ENCODE results near the gene CDC42BPG. TPM values are rescaled to one million over a fixed set of nuclear protein-coding genes. Genes with fewer than 3 reads are reported as not detected.
A peak's percentile ranks its signal among the peaks of the same experiment; 100 is the strongest.

The CDC42BPG gene
- total and polyA plus RNA-seq, 9 of the 15 experiments (the other 6 are each of a cell fraction or from before 2014, with no cell fraction given): 0.04 to 8.8 (median 2.1) TPM

DNA sequence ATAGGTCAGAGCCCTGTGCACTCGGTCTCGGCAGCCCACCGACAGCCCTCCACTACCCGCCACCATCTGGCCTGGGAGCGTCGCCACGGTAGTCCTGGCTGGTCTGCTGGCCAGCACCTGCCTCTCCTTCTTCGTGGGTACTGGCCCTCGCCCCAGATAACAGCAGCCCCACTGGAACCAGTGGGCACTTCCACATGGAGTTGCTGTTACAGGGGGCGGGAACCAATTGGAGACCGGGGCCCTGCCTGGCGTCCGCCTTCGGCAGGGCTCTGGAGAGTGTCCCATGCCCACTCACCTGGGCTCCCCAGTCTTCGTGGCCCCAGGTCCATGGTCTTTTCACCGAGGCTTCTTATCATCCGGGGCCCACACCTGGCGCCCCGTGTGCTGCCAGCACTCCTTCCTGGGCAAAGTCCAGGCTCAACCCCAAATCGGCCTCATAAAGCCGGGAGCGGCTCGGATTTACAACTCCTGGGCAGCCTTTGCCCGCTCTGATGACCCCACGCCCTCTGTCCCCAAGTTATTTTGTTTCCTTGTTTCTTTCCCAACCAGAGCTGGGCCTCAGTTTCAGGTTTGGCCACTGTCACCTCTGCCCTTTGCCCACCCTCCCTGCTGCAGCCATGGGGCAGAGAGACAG is 46.9 kb upstream of the CDC42BPG start:
- Histone ChIP-seq H3K9me1 (ENCODE audit: control insufficient read depth, insufficient read depth, low read length) (no peaks in the 10 kb centered on the region), H3K27ac (ENCODE audit: extremely low read depth, low read depth, low read length) (no peak overlapping the region; the same call in 2 of the 3 replicates), H3K4me1 (replicated peaks in 1 of 2; ENCODE audit: control insufficient read depth in 2 of 2, insufficient read depth in 2 of 2, low read length in 2 of 2) (peaks cover 32 to 94% of the 10 kb centered on the region in 2 experiments), H3K9me3 (replicated peaks; ENCODE audit: control insufficient read depth, insufficient read depth, low read depth, low read length) (no peaks in the 10 kb centered on the region), H3K9ac (ENCODE audit: insufficient read depth in 1 of 2, low read depth in 2 of 2, low read length in 2 of 2) (peak overlapping the region in 1 of 2 experiments; percentile 71; a peak in 2 of 4 replicates), H3K27me3 (ENCODE audit: control insufficient read depth in 2 of 2, insufficient read depth in 2 of 2, low read length in 2 of 2) (no peaks in the 10 kb centered on the region), H3K36me3 (ENCODE audit: control insufficient read depth, insufficient read depth, low read length) (peaks cover 14% of the 10 kb centered on the region; the same call in 1 of the 3 replicates), H3K79me2 (ENCODE audit: control insufficient read depth, insufficient read depth, low read length) (no peaks in the 10 kb centered on the region), H4K20me1 (replicated peaks; ENCODE audit: control insufficient read depth, insufficient read depth, low read length) (no peaks in the 10 kb centered on the region), H3K4me2 (ENCODE audit: insufficient read depth, low read length) (no peak overlapping the region), H3K4me3 (no peak overlapping the region), H2AFZ (ENCODE audit: low read depth, low read length) (no peak overlapping the region)
- no peak for TF ChIP-seq CEBPZ (IDR thresholded peaks at IDR 0.05; ENCODE audit: borderline replicate concordance, low read depth, low read length)
- TF ChIP-seq, protein P1, sequence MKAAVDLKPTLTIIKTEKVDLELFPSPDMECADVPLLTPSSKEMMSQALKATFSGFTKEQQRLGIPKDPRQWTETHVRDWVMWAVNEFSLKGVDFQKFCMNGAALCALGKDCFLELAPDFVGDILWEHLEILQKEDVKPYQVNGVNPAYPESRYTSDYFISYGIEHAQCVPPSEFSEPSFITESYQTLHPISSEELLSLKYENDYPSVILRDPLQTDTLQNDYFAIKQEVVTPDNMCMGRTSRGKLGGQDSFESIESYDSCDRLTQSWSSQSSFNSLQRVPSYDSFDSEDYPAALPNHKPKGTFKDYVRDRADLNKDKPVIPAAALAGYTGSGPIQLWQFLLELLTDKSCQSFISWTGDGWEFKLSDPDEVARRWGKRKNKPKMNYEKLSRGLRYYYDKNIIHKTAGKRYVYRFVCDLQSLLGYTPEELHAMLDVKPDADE (conservative IDR thresholded peaks at IDR 0.05; ENCODE audit: control insufficient read depth, low read depth, low read length): no peak
- TF ChIP-seq MAZ (CRISPR knock-in tag; conservative IDR thresholded peaks at IDR 0.05 in 1 of 2, IDR thresholded peaks at IDR 0.05 in 1 of 2): no peak
- TF ChIP-seq GTF2E2 (tag; IDR thresholded peaks at IDR 0.05): no peak
- no peak for TF ChIP-seq GABPB1 (CRISPR knock-in tag; IDR thresholded peaks at IDR 0.05)
- TF ChIP-seq CAMTA2 (CRISPR knock-in tag; conservative IDR thresholded peaks at IDR 0.05): no peak
- no peak for TF ChIP-seq TAL1 (IDR thresholded peaks at IDR 0.05)
- no peak for TF ChIP-seq ARID3A (IDR thresholded peaks at IDR 0.05; ENCODE audit: borderline replicate concordance, low read depth, low read length)
- no peak for TF ChIP-seq RB1 (IDR thresholded peaks at IDR 0.05; ENCODE audit: low read depth)
- TF ChIP-seq FOXK1 (CRISPR knock-in tag; IDR thresholded peaks at IDR 0.05; ENCODE audit: borderline replicate concordance): no peak
- TF ChIP-seq NUFIP1 (IDR thresholded peaks at IDR 0.05; ENCODE audit: partially characterized antibody): no peak
- no TSS peak for BruUV-seq (replicated peaks)
- DNase-seq (ENCODE audit: extremely low read depth in 1 of 4, low spot score in 3 of 4): no peak
- in situ Hi-C loops (cut with MboI) (loop anchor here (5.0 kb wide), 2 partner anchors 44 to 104 kb away; no protein-coding TSS in a partner anchor), intact Hi-C loops (cut with micrococcal nuclease) (loop anchor here (5.0 kb wide), 1 partner anchor 104 kb away; no protein-coding TSS in a partner anchor)
- POLR2A ChIA-PET: interaction anchor here (1.1 to 3.4 kb wide), 3 partner anchors 13 to 42 kb away, joined by 4 to 28 read pairs (median 4); partner anchors contain the start of gene EHD1
- WGBS (ENCODE audit: insufficient coverage, low coverage, missing lambda C conversion rate): 89% methylated on average over 23 of the region's 25 CpGs
- CTCF ChIA-PET (ENCODE audit: low intra/inter-chr PET ratio): no interaction called here
- FAIRE-seq: no peak
- ATAC-seq: no peak

All from K562 (cell line).